Epidermal melanocyte (primary cell): Measurements from ENCODE around the gene KCNA3.
"Not testable (repeated sequence)": the region's sequence is repeated elsewhere in the genome, so short reads cannot be mapped to it uniquely, and the experiment has no call there.

Experiments
- DNase-seq: peaks from one replicate; pipeline ENCODE4 v3.0.0; 2011; ENCODE audit warnings: low spot score; ENCODE audit not compliant: insufficient read length

The KCNA3 gene

GRCh38 chr1:110680036-110680735 lies 5.4 kb upstream of the KCNA3 start:
- DNase-seq, result no peak

DNA sequence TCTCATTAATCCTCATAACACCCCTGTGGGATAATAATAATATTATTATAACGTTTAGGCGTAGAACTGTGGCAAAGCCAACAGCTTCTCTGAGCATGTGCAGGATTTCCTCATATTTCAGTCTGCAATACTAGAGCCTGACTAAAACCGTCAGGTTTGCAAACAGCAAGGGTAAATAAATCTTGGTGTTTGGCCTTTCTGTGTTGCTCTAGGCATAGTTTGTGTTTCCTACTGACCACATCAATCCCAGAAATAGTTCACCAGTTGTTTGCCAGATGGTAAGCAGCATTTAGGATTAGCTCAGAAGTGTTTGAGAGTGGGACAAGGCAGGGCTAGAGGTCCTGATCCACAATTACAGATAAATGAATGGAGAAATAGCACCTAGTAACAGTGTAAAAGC lies 2.8 kb upstream of the KCNA3 start:
- DNase-seq, result no peak

GRCh38 chr1:110676970-110677369 lies 2.2 kb upstream of the KCNA3 start:
- DNase-seq, result no peak

DNA sequence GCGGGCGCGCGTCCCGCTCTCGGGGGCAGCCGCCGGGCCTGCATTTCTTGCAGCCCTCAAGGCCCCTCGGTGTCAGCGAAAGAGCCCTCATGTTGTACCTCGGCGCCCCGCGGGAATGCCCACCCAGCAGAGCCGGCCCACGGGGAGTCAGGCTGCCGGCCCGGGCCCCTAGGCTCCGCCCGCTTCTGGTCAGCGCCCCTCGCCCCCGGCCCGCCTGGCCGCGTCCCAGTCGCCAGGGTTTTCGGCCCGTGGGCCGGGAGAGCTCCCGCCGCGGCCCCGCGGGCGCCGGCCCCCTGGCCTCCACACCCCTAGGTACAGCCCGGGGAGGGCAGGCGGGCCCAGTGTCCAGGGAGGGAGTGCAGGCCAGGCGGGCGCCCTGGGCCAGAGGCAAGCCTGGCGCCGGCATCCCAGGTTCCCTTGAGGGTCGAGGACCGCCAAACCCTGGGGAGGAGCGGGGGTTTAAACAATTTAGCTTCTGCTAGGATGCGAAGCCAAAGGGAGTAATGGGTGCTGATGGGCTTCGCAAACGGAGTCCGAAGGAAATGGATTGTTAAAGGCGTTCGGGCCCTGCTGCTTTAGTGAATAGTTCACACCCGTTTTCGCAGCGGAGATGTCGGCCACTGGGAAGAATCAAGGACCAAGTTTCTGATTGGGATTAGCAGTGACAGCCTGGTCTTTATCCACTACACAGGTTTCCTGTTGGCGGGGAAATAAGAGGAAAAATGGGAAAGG lies 486 bp upstream of the KCNA3 start:
- DNase-seq, result no peak

DNA sequence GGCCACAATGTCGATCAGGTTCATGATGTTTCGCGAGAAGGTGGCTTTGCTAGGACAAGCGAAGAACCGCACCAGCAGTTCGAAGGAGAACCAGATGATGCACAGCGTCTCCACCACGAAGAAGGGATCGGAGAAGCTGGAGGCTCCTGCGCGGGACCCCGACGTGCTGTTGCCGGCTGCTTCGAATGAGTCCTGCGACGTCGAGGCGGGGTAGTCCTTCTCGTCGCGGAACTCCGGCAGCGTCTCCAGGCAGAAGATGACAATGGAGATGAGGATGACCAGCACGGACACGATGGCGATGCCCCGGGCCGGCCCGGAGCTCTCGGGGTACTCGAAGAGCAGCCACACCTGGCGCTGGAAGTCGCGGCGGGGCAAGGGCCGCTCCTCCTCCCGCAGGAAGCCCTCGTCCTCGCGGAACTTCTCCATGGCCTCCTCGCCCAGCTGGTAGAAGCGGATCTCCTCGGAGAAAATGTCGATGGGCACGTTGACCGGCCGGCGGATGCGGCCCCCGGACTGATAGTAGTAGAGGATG lies 869 bp downstream of the KCNA3 start:
- DNase-seq, result no peak

- DNase-seq, result no peak
These were observed 1.5 kb downstream of the KCNA3 start for GRCh38 chr1:110673197-110673701.

DNA sequence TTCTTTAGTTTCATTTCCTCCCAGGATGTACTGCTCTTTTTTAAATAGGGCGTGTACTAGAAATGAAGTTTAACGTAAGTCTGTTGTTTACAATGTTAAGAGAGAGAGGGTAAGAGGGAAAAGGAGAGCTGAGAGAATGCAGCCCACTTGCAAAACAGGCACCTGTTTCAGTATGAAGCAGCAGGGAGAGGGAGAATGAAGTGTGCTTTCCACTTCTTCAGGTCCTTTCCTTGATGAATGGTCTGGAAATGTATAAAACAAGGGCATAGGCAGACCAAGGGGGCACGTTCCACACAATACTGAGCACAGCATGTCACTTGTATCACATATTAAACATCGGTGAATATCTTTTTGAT lies 2.0 kb downstream of the KCNA3 start:
- DNase-seq, result no peak

DNA sequence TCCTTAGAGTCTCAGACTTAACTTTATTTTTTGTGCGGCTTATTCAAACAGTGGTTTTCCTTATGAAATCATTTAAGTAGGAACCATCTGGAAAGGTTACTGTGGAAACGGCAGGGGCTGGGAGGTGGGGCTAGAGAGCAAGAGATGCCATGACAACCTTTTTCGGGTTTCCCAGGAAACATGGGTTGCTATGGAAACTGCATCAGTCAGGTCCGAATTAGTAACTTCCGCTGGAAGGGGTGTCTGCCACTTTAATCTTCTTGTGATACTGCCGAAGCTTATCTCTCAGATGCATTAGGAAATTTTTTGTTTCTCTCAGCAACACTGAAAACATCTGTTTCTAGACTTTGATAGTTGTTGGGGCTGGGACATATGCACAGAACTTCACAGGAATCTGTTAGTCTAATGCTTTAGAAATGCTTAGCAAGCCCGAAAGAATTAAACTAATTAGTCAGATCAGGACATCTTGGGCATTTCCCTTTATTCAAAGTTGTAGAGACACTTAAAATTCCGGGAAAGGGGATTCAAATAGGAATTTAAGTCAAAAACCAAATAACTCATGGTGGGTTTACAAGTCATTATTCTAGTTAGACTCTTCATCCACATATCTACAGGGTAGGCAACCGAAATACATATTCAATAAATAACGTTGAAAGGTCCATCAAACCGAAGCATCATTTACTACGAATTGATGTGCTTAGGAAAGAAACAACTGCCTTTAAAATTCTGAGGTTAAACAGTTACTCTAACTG lies 2.6 kb downstream of the KCNA3 start:
- no peak for DNase-seq

- DNase-seq, result no peak
These were observed 3.4 kb downstream of the KCNA3 start for GRCh38 chr1:110671361-110671760.

DNA sequence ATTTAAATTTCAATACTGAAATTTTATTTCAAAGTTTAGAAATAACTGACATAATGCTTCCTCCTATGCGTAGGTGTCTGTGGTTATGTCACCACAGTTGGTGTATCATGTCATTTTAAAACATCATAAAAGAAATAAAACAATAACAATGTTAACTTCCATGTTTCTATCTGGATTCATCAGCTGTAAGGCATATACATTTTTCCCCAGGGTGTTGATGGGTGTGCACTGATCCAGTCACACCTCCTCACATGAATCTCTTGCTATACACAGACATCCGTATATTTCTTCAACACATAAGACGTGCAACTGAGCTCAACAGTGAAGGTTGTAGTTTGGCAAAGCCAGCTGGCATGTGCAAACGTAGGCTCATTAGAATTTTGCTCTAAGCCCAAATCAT lies 6.2 kb downstream of the KCNA3 start:
- no peak for DNase-seq

- DNase-seq, result no peak
These were observed 7.0 kb downstream of the KCNA3 start for GRCh38 chr1:110667776-110668175.

- DNase-seq, result no peak
These were observed 11.5 kb downstream of the KCNA3 start for GRCh38 chr1:110663241-110663640.

DNA sequence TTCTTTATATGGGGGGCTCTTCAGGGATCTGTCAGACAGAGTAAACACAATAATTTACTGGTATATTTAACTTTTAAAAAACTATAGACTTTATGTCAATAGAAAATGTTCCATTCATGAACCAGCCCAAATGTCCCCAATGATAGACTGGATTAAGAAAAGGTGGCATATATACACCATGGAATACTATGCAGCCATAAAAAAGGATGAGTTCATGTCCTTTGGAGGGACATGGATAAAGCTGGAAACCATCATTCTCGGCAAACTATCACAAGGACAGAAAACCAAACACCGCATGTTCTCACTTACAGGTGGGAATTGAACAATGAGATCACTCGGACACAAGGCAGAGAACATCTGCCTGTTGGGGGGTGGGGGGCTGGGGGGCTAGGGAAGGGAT lies 15.2 kb downstream of the KCNA3 start:
- DNase-seq, result not testable (repeated sequence)

DNA sequence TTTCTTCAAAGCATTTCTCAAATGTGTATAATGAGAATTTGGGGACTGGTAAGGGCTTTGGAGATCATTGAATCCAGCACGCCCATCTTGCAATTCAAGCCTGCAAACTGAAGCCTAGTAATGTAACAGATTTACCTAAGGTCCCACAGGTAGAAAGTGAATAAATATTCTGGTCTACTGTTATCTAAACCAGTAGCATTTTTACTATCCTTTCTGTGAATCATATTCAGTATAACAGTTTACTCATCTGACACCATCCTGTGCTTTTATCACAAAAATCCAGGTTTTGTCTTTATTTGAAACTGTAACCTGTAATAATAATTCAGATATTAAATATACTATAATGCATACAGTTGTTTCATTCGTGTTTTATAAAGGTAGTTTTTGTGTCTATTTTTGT lies 17.4 kb downstream of the KCNA3 start:
- no peak for DNase-seq

GRCh38 chr1:110650609-110651008 lies 24.1 kb downstream of the KCNA3 start:
- no peak for DNase-seq

DNA sequence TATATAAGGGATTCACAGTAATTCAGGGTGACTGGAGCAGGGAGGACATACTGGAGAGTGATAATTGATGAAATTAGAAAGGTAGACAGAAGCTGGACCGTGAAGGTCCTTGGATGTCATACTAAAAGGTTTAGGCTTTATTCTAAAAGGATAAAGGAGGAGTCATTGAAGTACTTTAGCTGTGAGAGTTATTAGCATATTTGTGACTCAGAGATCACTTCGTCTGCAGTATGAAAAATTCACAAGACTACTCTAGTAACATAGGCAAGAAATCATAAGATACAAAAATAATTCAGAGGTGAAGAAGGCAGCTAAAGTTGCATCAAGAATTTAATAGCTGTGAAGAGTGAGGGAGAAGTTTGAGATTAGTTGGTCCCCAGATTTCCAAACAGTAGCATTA lies 26.3 kb downstream of the KCNA3 start:
- DNase-seq, result no peak

GRCh38 chr1:110647254-110647891 lies 27.4 kb downstream of the KCNA3 start:
- DNase-seq, result no peak

DNA sequence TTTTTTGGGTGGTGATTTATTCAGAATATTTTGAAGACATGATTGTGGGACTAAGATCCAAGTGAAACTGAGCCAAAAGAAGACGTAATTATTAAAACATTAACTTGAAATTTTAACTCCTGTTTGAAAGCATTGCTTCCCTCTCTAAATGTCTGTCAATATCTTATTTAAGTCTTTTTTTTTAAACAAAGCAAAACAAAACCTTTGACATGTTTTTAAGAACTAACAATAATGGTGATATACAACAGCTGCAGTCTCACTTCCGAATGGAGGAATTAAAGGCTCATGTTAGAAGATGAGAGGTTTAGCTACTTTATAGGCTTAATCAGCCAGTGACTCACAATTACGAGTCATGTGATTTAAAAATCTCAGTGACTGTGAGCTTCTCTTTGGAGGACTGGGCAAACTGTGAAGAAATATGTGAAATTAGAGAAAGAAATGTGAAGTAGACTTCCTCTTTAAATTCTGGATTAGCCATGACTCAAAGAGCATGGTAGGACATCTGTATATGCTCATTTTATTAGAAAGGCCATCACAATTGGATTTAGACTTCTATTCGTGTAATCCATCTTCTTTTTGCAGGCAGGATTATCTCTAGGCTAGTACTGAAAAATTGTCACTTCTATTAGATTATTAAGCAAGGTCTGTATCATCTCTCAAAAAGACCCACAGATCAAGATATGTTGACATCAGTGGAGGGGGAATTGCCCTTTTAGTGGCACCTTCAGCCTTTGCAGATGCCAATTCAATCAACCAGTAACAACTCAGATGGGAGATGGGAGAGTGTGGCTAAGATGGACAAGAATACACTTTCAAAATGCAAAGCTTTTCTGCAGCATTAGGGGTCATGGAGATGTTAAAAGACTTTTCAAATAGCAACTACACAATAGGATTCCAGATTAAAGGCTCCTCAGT lies 28.7 kb downstream of the KCNA3 start:
- no peak for DNase-seq

DNA sequence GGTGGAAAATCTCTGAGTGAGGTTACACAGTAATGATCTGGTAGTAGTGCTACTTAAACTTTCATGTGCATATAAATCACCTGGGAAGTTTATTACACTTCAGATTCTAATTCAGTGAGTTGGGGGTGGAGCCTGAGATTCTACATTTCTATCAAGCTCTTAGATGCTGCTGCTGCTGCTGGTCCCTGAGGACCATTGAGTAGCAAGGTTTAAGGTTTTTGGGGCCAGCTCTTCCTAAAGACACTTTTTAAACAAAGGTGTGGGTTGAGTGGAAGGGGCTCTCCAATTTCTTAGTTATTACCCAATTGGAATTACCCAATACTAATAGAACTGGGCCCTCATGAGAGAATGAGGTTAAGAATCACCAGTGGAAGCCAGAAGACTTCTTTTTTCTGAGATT lies 29.5 kb downstream of the KCNA3 start:
- no peak for DNase-seq

GRCh38 chr1:110643879-110644472 lies 30.8 kb downstream of the KCNA3 start:
- no peak for DNase-seq
